DMS 273 treated with DMSO at 0.1 percent for 48 hours (cell line): ENCODE data around the gene GPBP1L1.
"Not testable (repeated sequence)": the region's sequence is repeated elsewhere in the genome, so short reads cannot be mapped to it uniquely, and the experiment has no call there.

ENCODE experiments used
- DNase-seq: peaks from one replicate; lab custom pipeline; 2025; lab: John Stamatoyannopoulos, UW

The GPBP1L1 gene

GRCh38 chr1:45679123-45679522 is 7.2 kb downstream of the GPBP1L1 start:
- DNase-seq, result no peak

GRCh38 chr1:45678489-45678888 is 7.8 kb downstream of the GPBP1L1 start:
- DNase-seq, result no peak

GRCh38 chr1:45677751-45678245 is 8.5 kb downstream of the GPBP1L1 start:
- no peak for DNase-seq

- DNase-seq, result not testable (repeated sequence)
Observed at GRCh38 chr1:45676553-45676952, 9.8 kb downstream of the GPBP1L1 start.

- DNase-seq, result no peak
Observed at GRCh38 chr1:45674478-45674877, 11.9 kb downstream of the GPBP1L1 start.

- DNase-seq, result no peak
Observed at GRCh38 chr1:45673956-45674355, 12.4 kb downstream of the GPBP1L1 start.

- no peak for DNase-seq
Observed at GRCh38 chr1:45669859-45670655, 16.3 kb downstream of the GPBP1L1 start.

GRCh38 chr1:45669379-45669778 is 17.0 kb downstream of the GPBP1L1 start:
- no peak for DNase-seq

GRCh38 chr1:45668526-45668925 is 17.8 kb downstream of the GPBP1L1 start:
- DNase-seq, result no peak

- DNase-seq, result no peak
Observed at GRCh38 chr1:45667321-45668111, 18.8 kb downstream of the GPBP1L1 start.

- no peak for DNase-seq
Observed at GRCh38 chr1:45666836-45667235, 19.5 kb downstream of the GPBP1L1 start.

GRCh38 chr1:45660336-45660735 is 26.0 kb downstream of the GPBP1L1 start:
- DNase-seq, result no peak

- no peak for DNase-seq
Observed at GRCh38 chr1:45659222-45659621, 27.1 kb downstream of the GPBP1L1 start.

- no peak for DNase-seq
Observed at GRCh38 chr1:45658171-45658570, 28.2 kb downstream of the GPBP1L1 start.

GRCh38 chr1:45656573-45657226 is 29.6 kb downstream of the GPBP1L1 start:
- DNase-seq, result no peak

- DNase-seq, result no peak
Observed at GRCh38 chr1:45654540-45655280, 31.6 kb downstream of the GPBP1L1 start.

GRCh38 chr1:45647248-45648021 is 38.9 kb downstream of the GPBP1L1 start:
- DNase-seq, result no peak

GRCh38 chr1:45644661-45645060 is 41.7 kb downstream of the GPBP1L1 start:
- DNase-seq, result no peak

- no peak for DNase-seq
Observed at GRCh38 chr1:45643978-45644377, 42.4 kb downstream of the GPBP1L1 start.

GRCh38 chr1:45643321-45643720 is 43.0 kb downstream of the GPBP1L1 start:
- DNase-seq, result no peak

- no peak for DNase-seq
Observed at GRCh38 chr1:45640293-45640692, 46.0 kb downstream of the GPBP1L1 start.
